Measurements from ENCODE around the gene EGFL7.

DNA sequence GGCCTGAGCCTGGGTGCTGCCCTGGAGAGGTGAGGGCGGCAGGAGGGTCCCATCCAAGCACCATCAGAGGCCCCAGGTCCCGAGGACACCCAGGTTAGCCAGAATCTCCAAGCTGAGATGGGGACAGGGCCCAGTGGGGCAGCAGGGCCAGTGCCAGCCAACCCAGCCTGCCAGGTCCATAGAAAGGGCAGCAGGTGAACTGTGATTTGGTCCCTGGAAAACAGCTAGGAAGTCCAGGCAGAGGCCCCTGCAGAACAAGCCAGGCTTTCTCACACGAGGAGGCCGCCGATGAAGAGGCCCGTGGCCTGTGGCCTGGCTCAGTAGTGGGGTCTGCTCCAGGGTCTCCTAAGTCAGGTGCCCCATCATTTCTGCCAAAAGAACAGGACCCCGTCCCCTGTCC is 22.5 kb downstream of the EGFL7 start:
- TF ChIP-seq, protein P1, sequence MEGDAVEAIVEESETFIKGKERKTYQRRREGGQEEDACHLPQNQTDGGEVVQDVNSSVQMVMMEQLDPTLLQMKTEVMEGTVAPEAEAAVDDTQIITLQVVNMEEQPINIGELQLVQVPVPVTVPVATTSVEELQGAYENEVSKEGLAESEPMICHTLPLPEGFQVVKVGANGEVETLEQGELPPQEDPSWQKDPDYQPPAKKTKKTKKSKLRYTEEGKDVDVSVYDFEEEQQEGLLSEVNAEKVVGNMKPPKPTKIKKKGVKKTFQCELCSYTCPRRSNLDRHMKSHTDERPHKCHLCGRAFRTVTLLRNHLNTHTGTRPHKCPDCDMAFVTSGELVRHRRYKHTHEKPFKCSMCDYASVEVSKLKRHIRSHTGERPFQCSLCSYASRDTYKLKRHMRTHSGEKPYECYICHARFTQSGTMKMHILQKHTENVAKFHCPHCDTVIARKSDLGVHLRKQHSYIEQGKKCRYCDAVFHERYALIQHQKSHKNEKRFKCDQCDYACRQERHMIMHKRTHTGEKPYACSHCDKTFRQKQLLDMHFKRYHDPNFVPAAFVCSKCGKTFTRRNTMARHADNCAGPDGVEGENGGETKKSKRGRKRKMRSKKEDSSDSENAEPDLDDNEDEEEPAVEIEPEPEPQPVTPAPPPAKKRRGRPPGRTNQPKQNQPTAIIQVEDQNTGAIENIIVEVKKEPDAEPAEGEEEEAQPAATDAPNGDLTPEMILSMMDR (IDR thresholded peaks at IDR 0.05), result no peak
- no peak for TF ChIP-seq POLR2A (IDR thresholded peaks at IDR 0.05)
